ENCODE results near the gene PHF11.
"Not testable (repeated sequence)": the region's sequence is repeated elsewhere in the genome, so short reads cannot be mapped to it uniquely, and the experiment has no call there.

The PHF11 gene

GRCh38 chr13:49546561-49546960 is 50.8 kb downstream of the PHF11 start:
- no peak for DNase-seq (ENCODE audit: low read depth, low spot score)

GRCh38 chr13:49549289-49549688 is 53.5 kb downstream of the PHF11 start:
- no peak for DNase-seq (ENCODE audit: low read depth, low spot score)

- no peak for DNase-seq (ENCODE audit: low read depth, low spot score)
These were observed 55.3 kb downstream of the PHF11 start for GRCh38 chr13:49550942-49551644.

- no peak for DNase-seq (ENCODE audit: low read depth, low spot score)
These were observed 58.1 kb downstream of the PHF11 start for GRCh38 chr13:49553888-49554287.

- no peak for DNase-seq (ENCODE audit: low read depth, low spot score)
These were observed 58.6 kb downstream of the PHF11 start for GRCh38 chr13:49554387-49554786.

- no peak for DNase-seq (ENCODE audit: low read depth, low spot score)
These were observed 63.3 kb downstream of the PHF11 start for GRCh38 chr13:49559006-49559405.

GRCh38 chr13:49560270-49561061 is 64.7 kb downstream of the PHF11 start:
- no peak for DNase-seq (ENCODE audit: low read depth, low spot score)

GRCh38 chr13:49561062-49561410 is 65.3 kb downstream of the PHF11 start:
- DNase-seq (ENCODE audit: low read depth, low spot score) = no peak

- DNase-seq (ENCODE audit: low read depth, low spot score) = no peak
These were observed 67.8 kb downstream of the PHF11 start for GRCh38 chr13:49563516-49563915.

GRCh38 chr13:49565461-49565860 is 69.7 kb downstream of the PHF11 start:
- not testable (repeated sequence) for DNase-seq (ENCODE audit: low read depth, low spot score)

GRCh38 chr13:49566461-49566860 is 70.7 kb downstream of the PHF11 start:
- no peak for DNase-seq (ENCODE audit: low read depth, low spot score)

- no peak for DNase-seq (ENCODE audit: low read depth, low spot score)
These were observed 71.7 kb downstream of the PHF11 start for GRCh38 chr13:49567491-49567890.

- DNase-seq (ENCODE audit: low read depth, low spot score) = no peak
These were observed 74.4 kb downstream of the PHF11 start for GRCh38 chr13:49569993-49570689.

- DNase-seq (ENCODE audit: low read depth, low spot score) = no peak
These were observed 75.8 kb downstream of the PHF11 start for GRCh38 chr13:49571299-49572240.

Measured in activated naive CD8-positive, alpha-beta T cell treated with anti-CD3 and anti-CD28 coated beads, Interleukin-2, amount 50 U/mL, for 16 hours (primary cell).